D721Med (cell line): ENCODE measurements around the gene C19orf67.

ENCODE experiments used
- DNase-seq: peaks from one replicate; pipeline ENCODE4 v3.0.0; 2011; ENCODE audit warnings: low spot score; ENCODE audit not compliant: insufficient read length
- FAIRE-seq: peaks from 2 replicates; lab custom pipeline; 2011; peaks lifted over from hg19 to GRCh38; lab: Jason Lieb, UNC
- TF ChIP-seq, protein P1 (sequence below): IDR thresholded peaks from 2 replicates; pipeline ENCODE4 v1.5.1; 2012; ENCODE audit warnings: mild to moderate bottlenecking, control low read depth; ENCODE audit not compliant: insufficient read depth; ENCODE audit errors: missing control alignments

The C19orf67 gene

DNA sequence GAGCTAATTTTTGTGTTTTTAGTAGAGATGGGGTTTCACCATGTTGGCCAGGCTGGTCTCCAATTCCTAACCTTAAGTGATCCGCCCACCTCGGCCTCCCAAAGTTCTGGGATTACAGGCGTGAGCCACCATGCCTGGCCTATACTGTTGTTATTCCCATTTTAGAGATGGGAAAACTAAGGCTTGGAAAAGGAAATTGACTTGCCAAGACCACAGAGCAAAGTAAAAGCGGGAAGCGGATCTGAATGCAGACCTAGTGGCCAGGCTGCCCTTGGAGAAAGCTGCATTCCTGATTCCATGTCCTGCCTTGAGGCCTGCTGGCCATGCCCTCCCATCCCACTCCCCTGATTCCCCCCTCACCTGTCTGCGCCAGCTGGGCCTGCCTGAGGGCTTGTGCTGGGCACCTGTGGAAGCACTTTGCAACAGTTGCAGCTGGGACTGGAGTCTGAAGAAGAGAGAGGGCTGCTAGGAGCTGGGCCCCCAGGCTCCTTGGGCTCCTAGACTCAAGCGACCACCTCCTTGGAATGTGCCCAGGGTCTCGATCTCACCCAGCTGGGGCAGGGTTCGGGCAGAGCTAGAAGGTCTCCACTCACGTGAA, 29.4 kb downstream of the C19orf67 start:
- FAIRE-seq (no peak), DNase-seq (no peak)
- TF ChIP-seq, protein P1, sequence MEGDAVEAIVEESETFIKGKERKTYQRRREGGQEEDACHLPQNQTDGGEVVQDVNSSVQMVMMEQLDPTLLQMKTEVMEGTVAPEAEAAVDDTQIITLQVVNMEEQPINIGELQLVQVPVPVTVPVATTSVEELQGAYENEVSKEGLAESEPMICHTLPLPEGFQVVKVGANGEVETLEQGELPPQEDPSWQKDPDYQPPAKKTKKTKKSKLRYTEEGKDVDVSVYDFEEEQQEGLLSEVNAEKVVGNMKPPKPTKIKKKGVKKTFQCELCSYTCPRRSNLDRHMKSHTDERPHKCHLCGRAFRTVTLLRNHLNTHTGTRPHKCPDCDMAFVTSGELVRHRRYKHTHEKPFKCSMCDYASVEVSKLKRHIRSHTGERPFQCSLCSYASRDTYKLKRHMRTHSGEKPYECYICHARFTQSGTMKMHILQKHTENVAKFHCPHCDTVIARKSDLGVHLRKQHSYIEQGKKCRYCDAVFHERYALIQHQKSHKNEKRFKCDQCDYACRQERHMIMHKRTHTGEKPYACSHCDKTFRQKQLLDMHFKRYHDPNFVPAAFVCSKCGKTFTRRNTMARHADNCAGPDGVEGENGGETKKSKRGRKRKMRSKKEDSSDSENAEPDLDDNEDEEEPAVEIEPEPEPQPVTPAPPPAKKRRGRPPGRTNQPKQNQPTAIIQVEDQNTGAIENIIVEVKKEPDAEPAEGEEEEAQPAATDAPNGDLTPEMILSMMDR: no peak

- FAIRE-seq (no peak), DNase-seq (no peak)
- TF ChIP-seq, protein P1: no peak
These were observed 30.2 kb downstream of the C19orf67 start for GRCh38 chr19:14055396-14055795.

- TF ChIP-seq, protein P1: no peak
- no peak for FAIRE-seq
- no peak for DNase-seq
These were observed 30.9 kb downstream of the C19orf67 start for GRCh38 chr19:14054721-14055120.

DNA sequence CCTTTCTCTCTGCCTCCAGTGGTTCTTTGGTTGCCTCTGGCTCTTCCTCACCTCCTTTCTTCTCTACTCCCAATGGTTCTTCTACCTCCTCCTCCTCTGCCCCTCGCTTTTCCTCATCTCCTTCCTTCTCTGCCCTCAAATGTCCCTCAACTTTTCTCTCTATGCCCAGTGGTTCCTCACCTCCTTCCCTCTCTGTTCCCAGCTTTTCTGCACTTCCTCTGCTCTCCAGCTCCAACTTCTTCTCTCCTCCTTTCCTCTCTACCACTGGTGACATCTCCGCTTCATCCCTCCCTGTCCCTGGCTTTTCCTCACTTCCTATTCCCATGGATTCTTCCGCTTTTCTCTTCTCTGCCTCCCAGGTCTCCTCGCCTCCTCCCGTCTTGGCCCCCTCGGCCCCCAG, 31.5 kb downstream of the C19orf67 start:
- DNase-seq (no peak), FAIRE-seq (no peak)
- TF ChIP-seq, protein P1: no peak

- FAIRE-seq (no peak), DNase-seq (no peak)
- TF ChIP-seq, protein P1: no peak
These were observed 32.1 kb downstream of the C19orf67 start for GRCh38 chr19:14053500-14053899.

GRCh38 chr19:14053032-14053431, 32.6 kb downstream of the C19orf67 start:
- FAIRE-seq (no peak), DNase-seq (no peak)
- TF ChIP-seq, protein P1: no peak

DNA sequence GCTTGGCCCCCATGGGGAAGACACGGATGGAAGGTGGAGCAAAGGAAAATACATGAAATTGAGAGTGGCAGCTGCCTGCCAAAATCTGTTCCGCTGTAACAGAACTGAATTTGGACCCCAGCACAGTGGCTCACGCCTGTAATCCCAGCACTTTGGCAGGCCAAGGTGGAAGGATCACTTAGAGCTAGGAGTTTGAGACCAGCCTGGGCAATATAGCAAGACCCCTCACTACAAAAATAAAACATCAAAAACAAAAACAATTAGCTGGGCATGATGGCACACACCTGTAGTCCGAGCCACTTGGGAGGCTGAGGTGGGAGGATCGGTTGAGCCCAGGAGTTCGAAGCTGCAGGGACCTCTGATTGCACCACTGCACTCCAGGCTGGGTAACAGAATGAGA, 33.1 kb downstream of the C19orf67 start:
- no peak for FAIRE-seq
- TF ChIP-seq, protein P1: no peak
- DNase-seq: no peak
